GM12865 (cell line): ENCODE results near the gene SYNE1.
"Not testable (repeated sequence)": the region's sequence is repeated elsewhere in the genome, so short reads cannot be mapped to it uniquely, and the experiment has no call there.

Experiments
- DNase-seq: peaks from one replicate; pipeline ENCODE4 v3.0.0; 2010; ENCODE audit warnings: low read depth
- H3K4me3 ChIP-seq: 2 replicates; pipeline ENCODE4 v1.5.1; 2011; ENCODE audit warnings: mild to moderate bottlenecking, low read depth, low read length, control low read depth
- CTCF ChIP-seq: IDR thresholded peaks from 2 replicates; pipeline ENCODE4 v1.5.1; 2011; ENCODE audit warnings: low read length, control low read depth, low read depth, inconsistent platforms; ENCODE audit not compliant: insufficient read depth; ENCODE audit errors: missing control alignments

Gene SYNE1

GRCh38 chr6:152338335-152339125, 298.6 kb downstream of the SYNE1 start:
- H3K4me3 ChIP-seq, result no peak overlapping the region
- peak; percentile 48 for DNase-seq
- TF ChIP-seq CTCF, result peak; percentile 91

GRCh38 chr6:152334555-152334954, 302.6 kb downstream of the SYNE1 start:
- no peak for DNase-seq
- H3K4me3 ChIP-seq, result no peak overlapping the region
- no peak for TF ChIP-seq CTCF

DNA sequence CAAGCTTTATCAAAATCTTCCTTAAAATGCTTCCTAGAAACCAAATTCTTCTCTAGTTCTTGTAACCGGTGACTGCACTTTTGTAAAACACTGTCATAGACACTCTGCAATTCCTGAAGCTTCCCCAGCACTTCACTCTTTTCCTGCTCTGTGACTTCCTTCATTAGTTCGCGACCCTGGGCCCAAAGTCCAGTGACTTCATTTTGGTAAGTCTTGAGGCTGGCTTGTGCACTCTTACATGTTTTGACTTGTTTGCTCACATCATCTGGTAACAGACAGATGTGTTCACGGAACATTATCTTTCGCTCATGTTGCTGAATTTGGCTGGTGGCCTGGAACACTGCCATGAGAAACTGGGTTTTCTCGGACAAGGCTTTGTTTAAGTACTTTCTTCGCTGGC, 306.2 kb downstream of the SYNE1 start:
- no peak for DNase-seq
- H3K4me3 ChIP-seq, result no peak overlapping the region
- no peak for TF ChIP-seq CTCF

DNA sequence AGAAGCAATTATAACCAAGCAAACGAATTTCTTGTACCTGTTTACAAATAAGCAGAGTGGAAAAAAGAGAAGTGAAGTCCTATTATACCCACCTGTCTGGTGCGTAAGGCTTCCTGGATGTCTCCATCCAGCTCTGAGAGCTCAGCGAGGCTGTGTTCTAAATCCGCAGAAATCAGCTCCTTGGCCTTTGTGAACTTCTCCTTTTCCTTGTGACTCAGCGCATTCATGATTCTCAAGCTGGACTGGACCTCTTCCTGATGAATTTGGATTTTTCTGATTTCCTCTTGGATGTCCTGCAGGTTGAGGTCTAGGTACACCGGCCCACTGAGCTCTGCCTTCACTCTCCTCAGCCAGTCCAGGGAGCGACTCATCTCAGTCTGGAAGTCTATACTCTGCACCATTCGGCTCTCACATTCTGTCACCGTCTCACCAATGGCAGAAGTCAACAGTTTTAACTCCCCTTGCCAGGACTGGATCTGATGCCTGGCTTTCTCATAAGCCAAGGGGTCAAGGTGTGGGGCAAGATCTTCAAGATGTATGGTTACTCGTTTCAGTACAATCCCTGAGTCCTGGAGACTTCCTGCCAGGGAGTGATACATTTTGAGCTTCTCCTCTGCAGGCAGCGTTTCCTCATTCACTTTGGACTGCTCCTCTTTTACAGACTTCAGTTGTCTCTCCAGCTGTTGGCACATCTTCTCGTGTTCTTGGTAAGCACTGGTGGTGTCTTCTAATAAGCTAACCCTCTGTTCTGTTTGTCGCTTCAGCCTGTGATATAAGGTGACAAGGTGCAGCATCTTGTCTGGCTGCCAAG, 307.3 kb downstream of the SYNE1 start:
- no peak for TF ChIP-seq CTCF
- DNase-seq, result no peak

GRCh38 chr6:152328200-152328599, 309.0 kb downstream of the SYNE1 start:
- not testable (repeated sequence) for DNase-seq, H3K4me3 ChIP-seq

More for the DNA sequence above, 307.3 kb downstream of the SYNE1 start:
- no peak overlapping the region for H3K4me3 ChIP-seq

- no peak for TF ChIP-seq CTCF
- no peak for DNase-seq
- H3K4me3 ChIP-seq, result no peak overlapping the region
Observed at GRCh38 chr6:152323376-152323775, 313.8 kb downstream of the SYNE1 start.

- no peak for DNase-seq
- TF ChIP-seq CTCF, result no peak
- no peak overlapping the region for H3K4me3 ChIP-seq
Observed at GRCh38 chr6:152318278-152318677, 318.9 kb downstream of the SYNE1 start.
